Amniotic stem cell (primary cell): Measurements from ENCODE around the gene TFDP1.

Experiments
- DNase-seq: peaks from one replicate; lab custom pipeline; 2025; lab: John Stamatoyannopoulos, UW

TFDP1 gene

DNA sequence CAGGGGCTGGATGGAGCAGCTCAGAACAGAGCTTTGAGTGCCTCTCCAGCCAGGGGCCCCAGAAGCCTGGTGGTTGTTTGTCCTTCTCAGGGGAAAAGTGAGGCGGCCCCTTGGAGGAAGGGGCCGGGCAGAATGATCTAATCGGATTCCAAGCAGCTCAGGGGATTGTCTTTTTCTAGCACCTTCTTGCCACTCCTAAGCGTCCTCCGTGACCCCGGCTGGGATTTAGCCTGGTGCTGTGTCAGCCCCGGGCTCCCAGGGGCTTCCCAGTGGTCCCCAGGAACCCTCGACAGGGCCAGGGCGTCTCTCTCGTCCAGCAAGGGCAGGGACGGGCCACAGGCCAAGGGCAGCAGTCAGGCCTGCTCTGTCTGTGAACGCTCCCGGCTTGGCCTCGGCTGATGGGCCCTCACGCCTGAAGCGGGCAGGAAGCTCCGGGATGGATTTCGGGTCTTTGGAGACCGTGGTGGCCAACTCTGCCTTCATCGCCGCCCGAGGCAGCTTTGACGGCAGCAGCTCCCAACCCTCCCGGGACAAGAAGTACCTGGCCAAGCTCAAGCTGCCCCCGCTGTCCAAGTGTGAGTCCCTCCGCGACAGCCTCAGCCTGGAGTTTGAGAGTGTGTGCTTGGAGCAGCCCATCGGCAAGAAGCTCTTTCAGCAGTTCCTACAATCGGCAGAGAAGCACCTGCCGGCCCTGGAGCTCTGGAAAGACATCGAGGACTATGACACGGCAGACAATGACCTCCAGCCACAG, 82.6 kb downstream of the TFDP1 start, which contains the start of gene GRK1:
GRK1 (plus strand) TSS at position 269 of the 751 bp plus-strand sequence; CDS start at position 437, 168 bp downstream.
- no peak for DNase-seq

DNA sequence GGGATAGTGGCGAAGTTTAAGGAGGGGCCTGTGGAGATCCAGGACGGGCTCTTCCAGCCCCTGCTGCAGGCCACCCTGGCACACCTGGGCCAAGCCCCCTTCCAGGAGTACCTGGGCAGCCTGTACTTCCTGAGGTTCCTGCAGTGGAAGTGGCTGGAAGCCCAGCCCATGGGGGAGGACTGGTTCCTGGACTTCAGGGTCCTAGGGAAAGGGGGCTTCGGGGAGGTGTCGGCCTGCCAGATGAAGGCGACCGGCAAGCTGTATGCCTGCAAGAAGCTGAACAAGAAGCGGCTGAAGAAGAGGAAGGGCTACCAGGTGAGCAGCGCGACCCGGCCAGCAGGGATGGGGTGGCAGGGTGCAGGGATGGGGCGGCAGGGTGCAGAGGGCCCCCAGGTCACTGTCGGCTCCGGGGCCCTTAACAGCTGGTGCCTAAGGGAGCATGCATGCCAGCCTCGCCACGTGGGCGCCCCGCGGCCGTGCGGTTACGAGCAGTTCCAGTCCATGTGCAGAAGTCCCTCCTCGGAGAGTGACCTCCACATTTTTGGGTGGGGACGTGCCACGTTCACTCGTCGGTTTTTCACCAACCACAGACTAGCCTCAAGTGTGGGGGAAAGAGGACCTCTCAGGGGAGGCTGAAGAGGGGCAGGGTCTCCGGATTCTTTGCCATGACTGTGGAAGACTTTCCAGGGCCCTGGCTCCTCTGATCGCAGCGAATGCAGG, 83.4 kb downstream of the TFDP1 start:
- no peak for DNase-seq

DNA sequence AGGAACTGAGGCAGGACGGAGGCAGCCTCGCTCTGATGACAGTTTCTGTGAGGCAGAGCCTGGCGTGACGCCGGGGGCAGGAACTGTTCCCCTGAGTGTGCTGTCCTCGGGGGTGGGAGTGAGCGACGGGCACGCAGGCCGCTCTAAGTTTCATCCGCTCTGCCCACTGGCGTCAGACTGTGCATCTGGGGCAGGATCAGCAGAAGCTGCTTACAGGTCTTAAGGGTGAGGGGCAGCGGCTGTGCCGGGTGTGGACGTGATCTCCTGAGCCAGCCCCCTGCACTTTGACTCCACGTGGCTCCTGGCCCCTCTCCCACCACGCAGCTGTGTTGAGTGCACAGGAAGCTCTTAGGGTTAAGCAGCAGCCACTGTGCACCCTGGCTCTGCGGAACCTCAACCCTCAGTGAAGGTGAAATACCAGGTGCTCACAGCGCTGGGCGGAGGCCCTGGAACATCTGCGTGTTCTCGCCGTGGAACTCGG, 84.0 kb downstream of the TFDP1 start:
- DNase-seq, result no peak

DNA sequence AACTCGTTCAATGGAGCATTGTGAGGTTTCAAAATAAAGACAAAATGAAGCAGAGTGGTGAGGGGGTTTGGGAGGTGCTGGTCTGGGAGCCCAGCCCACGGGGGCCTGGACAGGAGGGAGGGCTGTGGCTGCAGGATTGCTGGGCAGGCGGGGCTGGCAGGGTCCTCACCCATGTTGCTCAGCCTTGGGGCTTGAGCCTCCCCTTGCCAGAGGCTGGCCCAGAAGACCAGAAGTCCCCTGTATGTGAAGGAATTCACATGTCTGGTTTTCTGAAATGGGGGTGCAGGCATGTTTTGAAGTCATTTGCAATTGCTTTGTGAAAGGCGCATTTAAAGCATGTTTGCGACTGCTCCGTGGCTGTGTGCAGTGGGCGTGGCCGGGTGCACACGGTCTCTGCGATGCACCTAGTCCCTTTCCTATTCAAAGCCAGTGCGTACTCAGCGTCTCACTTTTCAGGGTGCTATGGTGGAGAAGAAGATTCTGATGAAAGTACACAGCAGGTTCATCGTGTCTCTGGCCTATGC, 84.7 kb downstream of the TFDP1 start:
- DNase-seq, result no peak

DNA sequence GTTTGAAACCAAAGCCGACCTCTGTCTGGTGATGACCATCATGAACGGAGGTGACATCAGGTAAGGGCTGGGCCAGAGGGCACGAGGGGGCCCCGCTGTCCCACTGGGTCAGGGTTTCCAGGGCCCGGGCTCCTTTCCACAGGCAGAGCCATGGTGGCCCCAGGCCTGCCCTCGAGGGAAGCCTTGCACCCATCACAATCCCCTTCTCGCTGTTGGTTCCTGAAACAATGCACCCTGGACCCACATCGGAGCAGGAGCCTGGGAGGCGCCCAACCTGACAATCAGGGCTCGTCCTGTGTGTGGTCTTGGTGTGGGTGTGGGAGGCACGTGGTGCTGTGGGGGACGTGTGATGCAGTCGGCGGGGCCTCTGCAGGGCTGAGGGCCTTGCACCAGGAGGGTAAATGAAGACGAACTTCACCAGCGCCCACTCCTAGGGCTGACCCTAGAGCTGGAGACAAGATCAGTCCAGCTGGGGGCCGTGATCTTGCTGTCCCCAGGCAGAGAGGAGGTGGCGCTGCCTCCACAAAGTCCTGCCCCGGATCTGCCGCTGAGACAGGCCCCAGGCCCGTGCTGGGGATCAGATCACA, 85.3 kb downstream of the TFDP1 start:
- no peak for DNase-seq

DNA sequence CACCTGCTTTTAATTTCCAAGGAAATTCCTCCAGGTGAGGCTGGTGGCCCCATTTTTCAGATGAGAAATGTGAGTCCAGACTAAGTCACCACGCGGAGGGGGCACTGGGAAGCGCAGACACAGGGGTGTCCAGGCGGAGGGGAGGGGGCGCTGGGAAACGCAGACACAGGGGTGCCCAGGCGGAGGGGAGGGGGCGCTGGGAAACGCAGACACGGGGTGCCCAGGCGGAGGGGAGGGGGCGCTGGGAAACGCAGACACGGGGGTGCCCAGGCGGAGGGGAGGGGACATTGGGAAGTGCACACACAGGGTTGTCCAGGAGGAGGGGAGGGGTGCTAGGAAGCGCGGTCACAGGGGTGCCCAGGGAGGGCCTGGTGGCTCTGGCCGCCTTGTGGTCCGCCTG, 86.0 kb downstream of the TFDP1 start:
- DNase-seq, result no peak

DNA sequence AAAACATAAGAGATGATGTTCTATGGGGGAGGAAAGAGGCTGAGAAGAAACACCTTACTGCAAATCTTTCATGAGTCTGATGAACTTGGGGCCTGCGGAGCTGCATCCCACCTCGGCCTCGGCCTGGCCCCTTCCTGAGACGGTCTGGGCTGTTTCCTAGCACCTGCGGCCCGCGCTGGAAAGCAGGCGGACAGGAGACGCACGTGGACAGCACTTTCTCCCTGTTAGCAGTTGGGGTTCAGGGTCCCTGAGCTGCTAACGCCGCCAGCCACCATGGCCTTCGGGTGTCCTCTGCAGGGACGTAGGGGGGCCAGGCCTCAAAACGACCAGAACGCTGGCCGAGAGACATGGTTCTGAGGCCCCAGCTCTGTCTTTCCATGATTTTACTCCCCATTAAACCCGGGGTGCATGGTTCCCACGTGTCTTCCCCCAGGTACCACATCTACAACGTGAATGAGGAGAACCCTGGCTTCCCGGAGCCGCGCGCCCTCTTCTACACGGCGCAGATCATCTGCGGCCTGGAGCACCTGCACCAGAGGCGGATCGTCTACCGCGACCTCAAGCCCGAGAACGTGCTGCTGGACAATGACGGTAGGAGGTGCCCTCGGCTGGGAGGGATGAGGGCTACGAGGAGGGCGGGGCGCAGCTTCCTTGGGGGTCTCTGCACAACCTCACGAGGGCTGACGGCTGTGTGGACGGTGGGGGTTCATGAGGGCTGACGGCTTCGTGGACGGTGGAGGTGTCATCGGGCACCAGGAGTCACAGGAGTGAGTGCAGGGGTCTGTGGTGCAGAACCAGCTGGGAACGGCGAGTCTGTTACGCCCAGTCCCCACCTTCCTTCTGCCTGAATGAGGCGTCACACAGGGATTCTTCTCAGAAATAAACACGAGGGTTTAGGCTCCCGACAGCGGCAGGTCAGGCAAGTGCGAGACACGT, 86.8 kb downstream of the TFDP1 start:
- no peak for DNase-seq

DNA sequence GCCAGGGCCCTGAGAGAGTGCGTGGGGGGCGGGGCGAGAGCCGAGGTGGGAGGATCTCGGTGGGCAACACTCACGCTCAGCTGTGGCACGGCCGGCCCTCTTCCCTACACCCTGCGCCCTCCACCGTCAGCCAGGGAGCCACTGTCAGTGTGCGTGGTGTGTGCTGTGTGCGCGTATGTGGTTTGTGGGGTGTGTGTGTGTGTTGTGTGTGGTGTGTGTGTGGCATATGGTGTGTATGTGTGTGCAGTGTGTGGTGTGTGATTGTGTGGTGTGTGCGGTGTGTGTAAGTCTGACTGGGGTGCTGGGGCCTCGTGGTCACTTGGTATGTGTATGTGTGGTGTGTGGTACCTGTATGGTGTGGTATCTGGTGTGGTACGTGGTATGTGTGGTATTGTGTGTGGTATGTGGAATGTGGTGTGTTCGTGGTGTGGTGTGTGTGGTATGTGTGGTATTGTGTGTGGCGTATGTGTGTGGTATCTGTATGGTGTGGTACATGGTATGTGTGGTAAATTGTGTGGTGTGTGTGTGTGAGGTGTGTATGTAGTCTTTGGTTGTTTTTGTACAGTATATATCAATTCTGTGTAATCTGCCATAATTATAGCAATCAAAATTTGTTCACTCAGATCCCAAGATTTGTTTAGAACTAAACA, 87.6 kb downstream of the TFDP1 start:
- no peak for DNase-seq
